ENCODE results near the gene ASB16. TPM values are rescaled to one million over a fixed set of nuclear protein-coding genes. Genes with fewer than 3 reads are reported as not detected.

The ASB16 gene
- polyA plus RNA-seq, 1 donor from 2014 or later = not detected

- no peaks in the 10 kb centered on the region for H3K9me2 ChIP-seq (ENCODE audit: insufficient read depth, low read length)
- no peak overlapping the region for H3K27ac ChIP-seq (ENCODE audit: low read length)
- TF ChIP-seq EZH2 (IDR thresholded peaks at IDR 0.05; ENCODE audit: borderline replicate concordance, insufficient read depth, low read length, poor library complexity, severe bottlenecking) = no peak
- no peak for TF ChIP-seq CTCF (IDR thresholded peaks at IDR 0.05; ENCODE audit: poor library complexity, severe bottlenecking)
- no peak for TF ChIP-seq EP300 (conservative IDR thresholded peaks at IDR 0.05; ENCODE audit: poor library complexity, severe bottlenecking)
- TF ChIP-seq RAD21 (conservative IDR thresholded peaks at IDR 0.05) = no peak
- TF ChIP-seq MXI1 (conservative IDR thresholded peaks at IDR 0.05; ENCODE audit: poor library complexity, severe bottlenecking) = no peak
- no peak for TF ChIP-seq POLR2AphosphoS5 (IDR thresholded peaks at IDR 0.05)
- TF ChIP-seq SMC3 (conservative IDR thresholded peaks at IDR 0.05; ENCODE audit: poor library complexity) = no peak
- no peak for TF ChIP-seq REST (IDR thresholded peaks at IDR 0.05; ENCODE audit: borderline replicate concordance)
- no peak for TF ChIP-seq TAF1 (IDR thresholded peaks at IDR 0.05; ENCODE audit: low read depth)
- H3K79me2 ChIP-seq (replicated peaks; ENCODE audit: insufficient read depth, low read length) = no peaks in the 10 kb centered on the region
- no peaks in the 10 kb centered on the region for H3F3A ChIP-seq (ENCODE audit: insufficient read depth, low read length, poor library complexity, severe bottlenecking)
- H3K9ac ChIP-seq (ENCODE audit: low read length) = no peak overlapping the region
- H3K36me3 ChIP-seq (ENCODE audit: insufficient read depth, low read length) = no peaks in the 10 kb centered on the region
- no peak overlapping the region for H3K4me2 ChIP-seq (ENCODE audit: low read length)
- H2AFZ ChIP-seq (ENCODE audit: low read depth, low read length) = no peak overlapping the region
- no peak overlapping the region for H3K4me3 ChIP-seq (ENCODE audit: low read length)
- no peaks in the 10 kb centered on the region for H3K9me3 ChIP-seq (ENCODE audit: low read length)
- H4K20me1 ChIP-seq (ENCODE audit: insufficient read depth) = no peaks in the 10 kb centered on the region
- no peaks in the 10 kb centered on the region for H3K27me3 ChIP-seq (ENCODE audit: insufficient read depth, low read depth, low read length)
These were observed 35.5 kb upstream of the ASB16 start for GRCh38 chr17:44134752-44135568.

GRCh38 chr17:44137891-44138709 lies 32.4 kb upstream of the ASB16 start:
- peak overlapping the region; percentile 9 for H3K9ac ChIP-seq (ENCODE audit: low read length)
- no peak overlapping the region for H3K4me2 ChIP-seq (ENCODE audit: low read length)
- no peaks in the 10 kb centered on the region for H3K79me2 ChIP-seq (replicated peaks; ENCODE audit: insufficient read depth, low read length)
- H3K9me3 ChIP-seq (ENCODE audit: low read length) = no peaks in the 10 kb centered on the region
- TF ChIP-seq EZH2 (IDR thresholded peaks at IDR 0.05; ENCODE audit: borderline replicate concordance, insufficient read depth, low read length, poor library complexity, severe bottlenecking) = no peak
- no peak for TF ChIP-seq TAF1 (IDR thresholded peaks at IDR 0.05; ENCODE audit: low read depth)
- no peak for TF ChIP-seq REST (IDR thresholded peaks at IDR 0.05; ENCODE audit: borderline replicate concordance)
- no peak for TF ChIP-seq SMC3 (conservative IDR thresholded peaks at IDR 0.05; ENCODE audit: poor library complexity)
- no peak for TF ChIP-seq CTCF (IDR thresholded peaks at IDR 0.05; ENCODE audit: poor library complexity, severe bottlenecking)
- no peak for TF ChIP-seq MXI1 (conservative IDR thresholded peaks at IDR 0.05; ENCODE audit: poor library complexity, severe bottlenecking)
- no peak for TF ChIP-seq EP300 (conservative IDR thresholded peaks at IDR 0.05; ENCODE audit: poor library complexity, severe bottlenecking)
- TF ChIP-seq RAD21 (conservative IDR thresholded peaks at IDR 0.05) = no peak
- no peak for TF ChIP-seq POLR2AphosphoS5 (IDR thresholded peaks at IDR 0.05)
- H3K9me2 ChIP-seq (ENCODE audit: insufficient read depth, low read length) = no peaks in the 10 kb centered on the region
- no peaks in the 10 kb centered on the region for H4K20me1 ChIP-seq (ENCODE audit: insufficient read depth)
- H3K4me3 ChIP-seq (ENCODE audit: low read length) = no peak overlapping the region
- H3K36me3 ChIP-seq (ENCODE audit: insufficient read depth, low read length) = no peaks in the 10 kb centered on the region
- H3K27me3 ChIP-seq (ENCODE audit: insufficient read depth, low read depth, low read length) = no peaks in the 10 kb centered on the region
- no peaks in the 10 kb centered on the region for H3F3A ChIP-seq (ENCODE audit: insufficient read depth, low read length, poor library complexity, severe bottlenecking)
- H3K27ac ChIP-seq (ENCODE audit: low read length) = no peak overlapping the region
- no peak overlapping the region for H2AFZ ChIP-seq (ENCODE audit: low read depth, low read length)
